ENCODE measurements around the gene HOXC10.

Gene HOXC10

GRCh38 chr12:53965281-53966084 is 19.5 kb upstream of the HOXC10 start:
- DNase-seq, result peak; percentile 24 to 26

GRCh38 chr12:53966085-53966384 is 18.9 kb upstream of the HOXC10 start:
- no peak for DNase-seq

- no peak for DNase-seq
These were observed 18.4 kb upstream of the HOXC10 start for GRCh38 chr12:53966385-53967133.

- DNase-seq, result peak; percentile 38 to 67
These were observed 17.5 kb upstream of the HOXC10 start for GRCh38 chr12:53967421-53967925.

GRCh38 chr12:53968214-53969127 is 16.5 kb upstream of the HOXC10 start:
- no peak for DNase-seq

DNA sequence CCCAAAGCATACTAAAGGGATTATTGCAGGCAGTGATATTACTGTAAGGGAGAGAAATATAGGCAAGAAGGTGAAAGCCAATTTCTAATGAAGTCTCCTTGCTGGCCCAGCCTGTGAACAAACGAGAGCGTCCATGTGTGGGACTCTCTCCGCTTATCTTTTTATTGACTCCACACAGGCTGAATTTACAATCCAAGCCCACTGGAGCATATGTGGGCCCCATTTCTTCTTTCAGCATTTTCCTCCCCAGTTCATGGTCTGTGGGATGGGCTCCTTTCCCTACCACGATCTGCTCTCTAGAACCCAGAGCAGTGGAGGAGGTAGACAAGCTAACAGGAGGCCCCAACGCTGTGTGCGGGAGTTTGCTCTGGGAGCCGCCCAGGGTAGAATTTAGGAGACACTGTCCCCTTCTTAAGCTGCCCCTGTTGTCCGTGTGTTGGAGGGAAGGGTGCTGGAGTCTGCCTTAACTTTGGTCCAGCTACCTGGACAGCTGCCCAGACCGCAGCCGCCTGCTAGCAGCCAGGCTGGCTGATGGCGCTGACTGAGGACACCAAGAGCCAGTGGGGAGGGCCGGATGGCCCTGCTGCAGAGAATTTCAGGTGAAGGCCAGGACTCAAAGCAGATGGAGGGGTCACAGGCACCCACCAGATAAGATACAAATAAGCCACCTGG is 15.2 kb upstream of the HOXC10 start:
- no peak for DNase-seq

- DNase-seq, result no peak
These were observed 14.5 kb upstream of the HOXC10 start for GRCh38 chr12:53970451-53970850.

DNA sequence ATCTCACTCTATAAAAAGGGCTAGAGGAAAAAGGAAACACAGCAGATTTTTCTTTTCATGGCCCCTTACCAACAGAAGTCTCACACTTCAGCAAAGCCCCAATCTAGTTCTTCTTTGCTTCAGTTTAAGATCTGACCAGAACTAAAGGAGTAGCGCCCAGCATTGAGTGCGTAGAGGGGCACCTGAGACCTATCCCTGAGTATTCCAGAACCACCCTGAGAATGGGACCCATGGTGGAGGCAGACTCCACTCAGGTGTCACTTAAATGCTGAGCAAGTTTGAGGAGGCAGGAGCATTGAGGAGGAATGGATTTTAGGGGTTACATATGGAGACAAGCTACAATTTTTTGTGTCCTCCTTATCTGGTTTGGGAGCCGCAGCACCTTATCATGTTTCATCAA is 13.8 kb upstream of the HOXC10 start:
- DNase-seq, result no peak

DNA sequence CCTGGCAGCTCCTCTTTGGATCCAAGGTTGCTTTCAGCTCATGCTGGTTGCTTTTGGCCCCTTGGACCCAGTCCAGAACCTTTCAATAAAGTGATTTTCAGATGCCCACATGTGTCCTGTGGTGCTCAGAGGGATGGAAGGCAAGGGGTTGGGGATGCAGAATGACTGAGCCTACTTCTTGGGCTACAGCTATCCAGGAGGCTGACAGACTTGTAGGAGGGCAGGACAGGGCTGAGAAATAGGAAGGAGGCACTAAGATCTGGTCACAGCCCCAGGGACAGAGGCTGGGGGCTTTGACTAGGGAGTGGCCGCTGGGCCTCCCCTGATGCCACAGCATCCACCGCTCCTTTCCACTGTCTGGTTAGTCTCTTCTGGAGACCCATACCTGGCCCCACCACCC is 13.3 kb upstream of the HOXC10 start:
- no peak for DNase-seq

DNA sequence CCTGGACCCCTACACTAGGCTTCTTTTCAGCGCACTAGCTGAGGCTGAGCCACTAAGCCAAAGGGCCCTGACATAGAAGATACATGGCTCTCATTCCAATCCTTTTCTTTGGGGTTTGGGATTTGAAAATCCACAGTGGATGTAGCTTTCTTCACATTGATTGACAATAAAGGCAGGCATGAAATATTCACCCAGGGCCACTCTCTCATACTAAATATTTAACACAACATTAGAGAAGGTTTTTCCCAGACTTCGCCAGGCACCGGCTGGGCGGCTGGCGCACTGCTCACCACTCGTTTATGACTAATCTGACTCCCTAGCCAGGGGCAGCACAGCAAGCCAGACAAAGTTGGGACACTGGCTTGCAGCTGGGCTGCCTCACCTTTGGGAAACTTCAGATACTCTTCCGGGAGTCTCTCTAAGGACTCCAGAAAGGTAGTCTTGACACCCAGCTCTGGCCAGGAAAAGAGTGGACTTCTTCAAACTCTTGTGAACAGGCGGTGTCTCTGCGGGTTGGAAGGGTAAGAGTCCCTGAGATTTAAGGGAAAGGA is 12.7 kb upstream of the HOXC10 start:
- DNase-seq, result no peak

- no peak for DNase-seq
These were observed 12.2 kb upstream of the HOXC10 start, which contains the start of gene HOXC11 for GRCh38 chr12:53972722-53973235. TSS of gene HOXC11 (plus strand) at chr12:53973126. CDS start at chr12:53973242, 116 bp downstream.

- no peak for DNase-seq
These were observed 11.5 kb upstream of the HOXC10 start for GRCh38 chr12:53973236-53974042.

- DNase-seq, result peak in 1 of 2 experiments; percentile 32
These were observed 10.6 kb upstream of the HOXC10 start, which contains the start of gene HOTAIR for GRCh38 chr12:53974084-53975063. TSS of gene HOTAIR (minus strand) at chr12:53974954.

GRCh38 chr12:53975064-53975471 is 9.9 kb upstream of the HOXC10 start:
- no peak for DNase-seq

- no peak for DNase-seq
These were observed 9.3 kb upstream of the HOXC10 start for GRCh38 chr12:53975479-53976152.

- DNase-seq, result no peak
These were observed 8.6 kb upstream of the HOXC10 start for GRCh38 chr12:53976172-53976822.

DNA sequence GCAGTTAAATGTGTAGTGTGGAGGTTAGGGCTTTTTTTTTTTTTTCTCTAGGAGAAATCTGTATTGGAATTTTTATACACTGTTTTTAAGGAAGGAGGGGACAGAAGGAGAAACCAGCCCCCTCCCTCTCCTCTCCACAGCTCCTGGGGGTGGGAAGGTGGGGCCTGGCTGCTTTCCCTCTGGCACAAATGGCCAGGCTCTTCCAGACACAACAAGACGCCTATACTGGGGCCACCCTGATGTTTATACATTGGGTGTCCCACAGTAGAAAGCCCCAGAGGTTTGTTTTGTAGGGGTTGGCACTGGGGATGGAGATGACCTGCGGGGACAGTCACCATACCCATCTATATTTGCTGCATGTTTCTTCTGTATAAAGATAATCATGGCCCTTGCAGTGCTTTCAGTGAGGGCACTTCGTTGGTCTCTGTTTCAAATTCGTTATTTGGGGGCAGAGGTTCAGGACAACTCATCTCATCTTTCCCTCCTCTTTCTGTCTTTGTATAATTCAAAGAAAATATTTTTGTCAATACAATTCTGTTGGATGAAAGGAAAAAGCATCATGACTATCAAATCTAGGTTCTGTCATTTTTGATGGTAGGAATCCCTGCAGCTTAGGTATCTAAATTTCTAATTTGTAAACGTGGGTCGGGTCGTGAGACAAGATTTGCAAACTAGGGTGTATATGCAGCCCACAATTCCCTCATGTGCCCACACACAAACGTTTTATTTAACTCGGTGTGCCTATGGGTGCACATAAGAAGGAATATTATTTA is 7.9 kb upstream of the HOXC10 start:
- no peak for DNase-seq

Measured in NCI-H524 (cell line).